Colonic mucosa (tissue), 4 donors: ENCODE data around the gene ENO1. TPM values are rescaled to one million over a fixed set of nuclear protein-coding genes. Genes with fewer than 3 reads are reported as not detected.

Source experiments
- DNase-seq: peaks from one replicate; pipeline ENCODE4 v3.0.0-alpha.2; 2020
- H3K27ac ChIP-seq: fragments of 200-600 bp; one replicate; pipeline ENCODE4 v1.8.0; 2021
- H3K27me3 ChIP-seq: fragments of 200-600 bp; one replicate; pipeline ENCODE4 v1.8.0; 2021
- H3K36me3 ChIP-seq: fragments of 200-600 bp; one replicate; pipeline ENCODE4 v1.8.0; 2021
- H3K4me1 ChIP-seq: fragments of 200-600 bp; one replicate; pipeline ENCODE4 v1.8.0; 2021; ENCODE audit warnings: mild to moderate bottlenecking
- H3K4me3 ChIP-seq: fragments of 200-600 bp; one replicate; pipeline ENCODE4 v1.8.0; 2021
- H3K9ac ChIP-seq, 2 donors: one replicate each; pipeline ENCODE4 v1.7.0; 2013; ENCODE audit warnings: control low read depth in 2 of 2, low read depth in 2 of 2, low read length in 2 of 2
- H3K9me3 ChIP-seq: fragments of 200-600 bp; one replicate; pipeline ENCODE4 v1.8.0; 2021
- intact Hi-C: fragments of 100-400 bp; cut with DNase I; formaldehyde crosslinking; loops from one replicate; pipeline ENCODE4 v1.14.1; 2022
- total RNA-seq, 2 donors: library from RNA; stranded (reverse); fragmentation: NEBNext Ultra II Directional in 1 of 2; extraction: Animal tissue kit (Norgen Biotek cat#: 25700) in 1 of 2; gene quantifications; one replicate each; pipeline ENCODE4 v1.2.1, GENCODE V29; 2021
- TF ChIP-seq, protein P1 (sequence below): fragments of 200-600 bp; IDR thresholded peaks from one replicate; pipeline ENCODE4 v1.8.0; 2022; ENCODE audit warnings: antibody characterized with exemption, mild to moderate bottlenecking
- donor health status: healthy.
- donor health status: DM: no; HTN: no; CAD: no.
- donor health status: DM: no; HTN: no; CAD: no.

ENO1 gene
- total RNA-seq, 2 donors from 2014 or later: 982 to 1,067 TPM

- H3K36me3 ChIP-seq: no peaks in the 10 kb centered on the region
- intact Hi-C loops: no loop called here
- H3K4me1 ChIP-seq: peaks cover 7% of the 10 kb centered on the region
- no peaks in the 10 kb centered on the region for H3K9me3 ChIP-seq
- peak; percentile 93 for DNase-seq
- TF ChIP-seq, protein P1, sequence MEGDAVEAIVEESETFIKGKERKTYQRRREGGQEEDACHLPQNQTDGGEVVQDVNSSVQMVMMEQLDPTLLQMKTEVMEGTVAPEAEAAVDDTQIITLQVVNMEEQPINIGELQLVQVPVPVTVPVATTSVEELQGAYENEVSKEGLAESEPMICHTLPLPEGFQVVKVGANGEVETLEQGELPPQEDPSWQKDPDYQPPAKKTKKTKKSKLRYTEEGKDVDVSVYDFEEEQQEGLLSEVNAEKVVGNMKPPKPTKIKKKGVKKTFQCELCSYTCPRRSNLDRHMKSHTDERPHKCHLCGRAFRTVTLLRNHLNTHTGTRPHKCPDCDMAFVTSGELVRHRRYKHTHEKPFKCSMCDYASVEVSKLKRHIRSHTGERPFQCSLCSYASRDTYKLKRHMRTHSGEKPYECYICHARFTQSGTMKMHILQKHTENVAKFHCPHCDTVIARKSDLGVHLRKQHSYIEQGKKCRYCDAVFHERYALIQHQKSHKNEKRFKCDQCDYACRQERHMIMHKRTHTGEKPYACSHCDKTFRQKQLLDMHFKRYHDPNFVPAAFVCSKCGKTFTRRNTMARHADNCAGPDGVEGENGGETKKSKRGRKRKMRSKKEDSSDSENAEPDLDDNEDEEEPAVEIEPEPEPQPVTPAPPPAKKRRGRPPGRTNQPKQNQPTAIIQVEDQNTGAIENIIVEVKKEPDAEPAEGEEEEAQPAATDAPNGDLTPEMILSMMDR: no peak
- peak within 1 kb of the TSS; percentile 81 for H3K4me3 ChIP-seq
- H3K9ac ChIP-seq: peak within 1 kb of the TSS; percentile 94 to 97
- H3K27ac ChIP-seq: peak within 1 kb of the TSS; percentile 83
- H3K27me3 ChIP-seq: no peaks in the 10 kb centered on the region
Measured at GRCh38 chr1:8817412-8818324, 60.8 kb downstream of the ENO1 start, which contains the start of gene RERE. Gene RERE (minus strand): TSS chr1:8817640.

DNA sequence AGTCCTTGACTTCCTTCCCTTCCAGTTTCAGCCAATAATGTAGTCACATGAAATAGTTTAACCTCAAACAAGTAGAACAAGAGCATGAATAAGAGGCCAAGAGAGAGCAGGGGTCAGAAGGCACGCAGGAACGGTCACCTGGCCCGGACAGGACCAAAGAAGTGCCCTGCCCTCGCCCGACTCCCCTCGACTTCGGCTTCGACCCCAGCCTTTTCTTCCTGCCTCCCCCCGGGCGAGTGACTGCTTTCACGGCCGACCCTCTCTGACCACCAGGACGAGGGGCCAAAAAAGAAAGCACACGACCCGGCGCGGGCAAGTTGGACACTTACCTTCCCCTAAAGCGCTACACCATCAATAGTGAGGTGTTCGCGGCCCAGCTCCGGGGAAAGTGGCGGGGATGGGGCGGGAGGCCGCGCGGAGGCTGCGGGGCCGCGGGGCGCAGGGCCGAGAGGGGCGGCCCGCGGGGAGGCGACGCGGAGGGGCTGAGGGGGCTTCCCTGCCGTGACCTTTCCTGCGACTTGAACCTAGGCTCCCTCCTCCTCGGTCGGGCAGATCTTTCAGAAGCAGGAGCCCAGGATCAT lies 61.6 kb downstream of the ENO1 start:
- peak overlapping the region; percentile 81 for H3K4me3 ChIP-seq
- peak; percentile 51 for DNase-seq
- no peaks in the 10 kb centered on the region for H3K36me3 ChIP-seq
- H3K9me3 ChIP-seq: no peaks in the 10 kb centered on the region
- peak overlapping the region; percentile 83 for H3K27ac ChIP-seq
- peak overlapping the region; percentile 94 to 97 for H3K9ac ChIP-seq
- intact Hi-C loops: no loop called here
- peaks cover 3% of the 10 kb centered on the region for H3K4me1 ChIP-seq
- no peaks in the 10 kb centered on the region for H3K27me3 ChIP-seq
- TF ChIP-seq, protein P1: no peak

DNA sequence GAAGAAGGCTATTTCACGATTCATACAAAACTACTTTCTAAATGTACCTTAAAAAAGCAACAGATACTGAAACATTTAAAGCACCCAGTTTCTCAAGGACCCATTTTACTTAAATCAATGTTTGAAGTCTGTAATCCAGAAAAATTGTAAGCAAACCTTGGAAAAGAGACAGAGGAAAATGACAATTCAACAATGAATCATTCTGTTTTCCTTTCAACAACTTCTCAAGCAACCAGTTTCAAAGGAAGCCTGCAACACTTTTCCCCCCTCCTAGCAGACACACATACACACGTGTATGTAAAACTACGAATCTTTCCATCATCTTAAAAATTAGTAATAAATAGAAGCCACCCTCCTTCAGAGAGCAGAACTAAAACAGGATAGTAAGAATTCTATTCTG lies 62.2 kb downstream of the ENO1 start:
- Histone ChIP-seq H3K27me3 (no peaks in the 10 kb centered on the region), H3K9me3 (no peaks in the 10 kb centered on the region), H3K4me1 (peaks cover 3% of the 10 kb centered on the region), H3K36me3 (no peaks in the 10 kb centered on the region), H3K9ac (peak overlapping the region in 1 of 2 donors; percentile 94), H3K4me3 (peak overlapping the region; percentile 81), H3K27ac (peak overlapping the region; percentile 83)
- TF ChIP-seq, protein P1: no peak
- DNase-seq: no peak
- intact Hi-C loops: no loop called here

DNA sequence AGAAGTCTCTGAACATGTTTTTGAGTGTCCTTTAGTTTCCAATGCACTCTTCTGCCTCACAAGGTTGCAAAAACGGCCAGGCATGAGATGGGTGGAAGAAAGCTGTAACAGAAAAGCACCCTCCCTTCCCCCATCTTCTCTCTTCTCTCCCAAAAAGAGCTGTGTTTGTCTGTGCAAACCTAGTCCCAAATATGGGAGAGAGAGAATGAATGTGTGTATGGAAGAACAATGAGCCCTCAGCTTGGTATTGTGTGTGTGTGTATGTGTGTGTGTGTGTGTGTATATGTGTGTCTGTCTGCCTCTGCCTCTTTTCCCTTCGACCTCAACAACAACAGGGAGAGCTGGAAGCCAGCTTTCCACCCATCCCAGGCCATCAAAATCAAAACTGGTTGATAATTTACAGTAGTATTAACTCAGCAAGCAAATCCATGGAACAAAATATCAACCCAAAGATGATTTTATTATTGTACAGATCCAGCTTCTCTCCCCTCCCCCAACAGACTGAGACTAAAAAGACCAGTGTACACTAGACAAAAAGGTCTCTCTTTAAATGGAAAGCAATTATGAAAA lies 62.8 kb downstream of the ENO1 start:
- intact Hi-C loops: no loop called here
- no peaks in the 10 kb centered on the region for H3K9me3 ChIP-seq
- H3K36me3 ChIP-seq: no peaks in the 10 kb centered on the region
- no peak overlapping the region for H3K4me3 ChIP-seq
- H3K4me1 ChIP-seq: peaks cover 3% of the 10 kb centered on the region
- TF ChIP-seq, protein P1: no peak
- no peaks in the 10 kb centered on the region for H3K27me3 ChIP-seq
- DNase-seq: peak; percentile 40
- peak overlapping the region; percentile 83 for H3K27ac ChIP-seq
- peak overlapping the region in 1 of 2 donors; percentile 62 for H3K9ac ChIP-seq

DNA sequence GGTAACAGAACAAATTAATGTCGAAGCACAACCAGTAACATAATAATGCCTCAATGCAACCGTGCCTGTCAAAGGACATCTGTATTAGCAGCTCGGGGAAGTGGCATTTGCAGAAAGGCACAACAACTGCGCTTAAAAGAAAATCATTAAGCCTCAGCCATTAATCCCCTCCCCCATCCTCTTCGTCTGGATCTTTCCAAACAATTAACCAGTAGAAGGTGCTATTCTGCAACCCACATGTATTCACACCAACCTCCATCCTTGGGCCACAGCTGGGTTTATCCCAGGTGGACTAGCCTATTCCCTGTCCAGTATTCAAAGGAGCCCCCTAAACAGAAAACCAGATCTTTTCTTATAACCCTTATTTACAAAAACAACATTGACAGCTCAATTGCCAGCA lies 63.6 kb downstream of the ENO1 start:
- peak overlapping the region; percentile 5 for H3K27ac ChIP-seq
- no peaks in the 10 kb centered on the region for H3K27me3 ChIP-seq
- H3K36me3 ChIP-seq: no peaks in the 10 kb centered on the region
- intact Hi-C loops: no loop called here
- no peaks in the 10 kb centered on the region for H3K9me3 ChIP-seq
- DNase-seq: no peak
- TF ChIP-seq, protein P1: no peak
- H3K4me1 ChIP-seq: peaks cover 3% of the 10 kb centered on the region
- H3K4me3 ChIP-seq: no peak overlapping the region
- peak overlapping the region in 1 of 2 donors; percentile 49 for H3K9ac ChIP-seq
